HepG2 (cell line): ENCODE results near the gene GNA12.

ENCODE experiments used
- STAT5B ChIP-seq: sonication (generic); formaldehyde crosslinking; IDR thresholded peaks from 2 replicates; pipeline ENCODE4 v1.4.0; 2020; ENCODE audit warnings: missing genetic modification reagents
- ZNF101 ChIP-seq: sonication (generic); formaldehyde crosslinking; IDR thresholded peaks from 2 replicates; pipeline ENCODE4 v1.4.0; 2020; ENCODE audit warnings: mild to moderate bottlenecking, low read depth, missing genetic modification reagents, borderline replicate concordance
- TF ChIP-seq, protein P1 (sequence below): sonication (generic); formaldehyde crosslinking; IDR thresholded peaks from 2 replicates; pipeline ENCODE4 v1.5.0; 2020; ENCODE audit warnings: mild to moderate bottlenecking, missing genetic modification reagents, moderate library complexity

DNA sequence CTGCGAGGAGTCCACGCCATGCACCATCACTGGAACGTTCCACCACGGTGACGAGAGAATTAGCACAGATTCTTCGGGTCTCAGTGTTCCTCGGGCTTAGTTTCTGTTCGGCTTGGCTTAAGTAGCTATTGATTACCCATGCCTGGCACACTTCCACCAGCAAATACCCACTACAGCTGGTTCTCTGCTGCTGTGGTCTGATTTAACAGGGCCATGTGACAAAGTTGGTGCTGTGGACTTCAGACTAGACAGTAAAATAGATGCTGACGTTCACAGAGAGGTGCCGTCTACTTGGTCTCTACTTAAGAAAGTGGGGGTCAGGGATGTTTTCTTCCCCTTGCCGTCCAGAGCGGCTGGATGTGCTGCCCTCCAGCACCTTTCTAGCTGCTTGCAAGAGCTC is 11.6 kb downstream of the GNA12 start:
- TF ChIP-seq ZNF101 (CRISPR knock-in tag) = no peak
- TF ChIP-seq, protein P1, sequence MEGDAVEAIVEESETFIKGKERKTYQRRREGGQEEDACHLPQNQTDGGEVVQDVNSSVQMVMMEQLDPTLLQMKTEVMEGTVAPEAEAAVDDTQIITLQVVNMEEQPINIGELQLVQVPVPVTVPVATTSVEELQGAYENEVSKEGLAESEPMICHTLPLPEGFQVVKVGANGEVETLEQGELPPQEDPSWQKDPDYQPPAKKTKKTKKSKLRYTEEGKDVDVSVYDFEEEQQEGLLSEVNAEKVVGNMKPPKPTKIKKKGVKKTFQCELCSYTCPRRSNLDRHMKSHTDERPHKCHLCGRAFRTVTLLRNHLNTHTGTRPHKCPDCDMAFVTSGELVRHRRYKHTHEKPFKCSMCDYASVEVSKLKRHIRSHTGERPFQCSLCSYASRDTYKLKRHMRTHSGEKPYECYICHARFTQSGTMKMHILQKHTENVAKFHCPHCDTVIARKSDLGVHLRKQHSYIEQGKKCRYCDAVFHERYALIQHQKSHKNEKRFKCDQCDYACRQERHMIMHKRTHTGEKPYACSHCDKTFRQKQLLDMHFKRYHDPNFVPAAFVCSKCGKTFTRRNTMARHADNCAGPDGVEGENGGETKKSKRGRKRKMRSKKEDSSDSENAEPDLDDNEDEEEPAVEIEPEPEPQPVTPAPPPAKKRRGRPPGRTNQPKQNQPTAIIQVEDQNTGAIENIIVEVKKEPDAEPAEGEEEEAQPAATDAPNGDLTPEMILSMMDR (CRISPR knock-in tag) = no peak
- TF ChIP-seq STAT5B (CRISPR knock-in tag) = no peak
